GM18498 (cell line): Measurements from ENCODE around the gene PYM1.
"Not testable (repeated sequence)": the region's sequence is repeated elsewhere in the genome, so short reads cannot be mapped to it uniquely, and the experiment has no call there.

ENCODE experiments used
- ATAC-seq: cut with Tn5 transposase; IDR thresholded peaks from one replicate; pipeline ENCODE4 v1.9.1; 2021; ENCODE audit warnings: mild to moderate bottlenecking, moderate library complexity; ENCODE audit not compliant: unreplicated experiment

PYM1 gene

DNA sequence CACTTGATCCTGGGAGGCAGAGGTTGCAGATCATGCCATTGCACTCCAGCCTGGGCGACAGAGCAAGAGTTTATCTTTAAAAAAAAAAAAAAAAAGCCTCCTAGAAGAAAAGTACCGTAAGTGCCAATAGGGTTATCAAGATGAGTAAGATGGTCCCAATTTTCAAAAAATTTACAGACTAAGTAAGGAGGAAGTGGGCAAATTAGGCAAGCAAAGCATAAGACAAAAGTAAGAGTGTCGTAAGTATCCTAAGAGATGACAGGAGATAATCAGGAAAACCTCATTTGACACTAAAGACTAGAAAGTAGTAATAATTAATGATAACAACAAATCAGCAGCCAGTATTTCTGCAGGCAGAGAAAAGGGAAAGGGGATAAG, 12.2 kb downstream of the PYM1 start:
- no peak for ATAC-seq

- no peak for ATAC-seq
These were observed 14.8 kb downstream of the PYM1 start for GRCh38 chr12:55912908-55913307.

- no peak for ATAC-seq
These were observed 18.2 kb downstream of the PYM1 start for GRCh38 chr12:55909513-55909884.

- no peak for ATAC-seq
These were observed 18.8 kb downstream of the PYM1 start for GRCh38 chr12:55908726-55909512.

DNA sequence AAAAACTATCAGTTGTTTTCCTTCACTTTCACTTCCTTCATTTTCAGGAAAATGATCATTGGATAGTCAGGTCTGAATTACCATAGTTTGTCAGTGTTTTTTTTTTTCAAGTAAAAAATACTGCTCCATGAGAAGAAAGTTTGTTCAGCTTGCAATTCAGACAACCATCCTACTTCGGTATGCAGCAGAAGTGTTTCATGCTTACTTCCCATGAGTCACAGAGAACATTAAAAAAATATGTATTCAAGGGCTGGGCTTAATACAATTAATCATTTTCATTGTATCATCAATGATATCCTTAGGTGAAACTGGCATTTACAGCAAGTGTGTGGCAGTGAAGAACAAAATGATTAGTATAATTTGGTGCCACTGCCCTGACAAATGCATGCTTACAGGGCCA, 21.6 kb downstream of the PYM1 start:
- no peak for ATAC-seq

- ATAC-seq = no peak
These were observed 25.7 kb downstream of the PYM1 start for GRCh38 chr12:55901881-55902490.

GRCh38 chr12:55899082-55899481, 28.6 kb downstream of the PYM1 start:
- no peak for ATAC-seq

DNA sequence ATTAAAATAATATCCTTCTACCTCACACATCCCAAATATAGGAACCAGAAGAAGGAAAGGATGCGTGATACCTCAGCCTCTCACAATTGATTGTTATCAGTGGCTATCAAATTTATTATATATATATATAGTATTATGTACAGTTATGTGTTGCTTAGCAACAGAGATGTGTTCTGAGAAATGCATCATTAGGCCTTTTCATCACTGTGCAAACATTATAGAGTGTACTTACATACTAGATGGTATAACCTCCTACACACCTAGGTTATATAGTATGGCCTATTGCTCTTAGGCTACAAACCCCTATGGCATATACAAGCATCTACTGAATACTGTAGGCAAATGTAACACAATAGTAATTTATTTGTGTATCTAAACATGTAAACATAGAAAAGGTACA, 34.0 kb downstream of the PYM1 start:
- no peak for ATAC-seq

- ATAC-seq = no peak
These were observed 36.4 kb downstream of the PYM1 start for GRCh38 chr12:55891310-55891709.

DNA sequence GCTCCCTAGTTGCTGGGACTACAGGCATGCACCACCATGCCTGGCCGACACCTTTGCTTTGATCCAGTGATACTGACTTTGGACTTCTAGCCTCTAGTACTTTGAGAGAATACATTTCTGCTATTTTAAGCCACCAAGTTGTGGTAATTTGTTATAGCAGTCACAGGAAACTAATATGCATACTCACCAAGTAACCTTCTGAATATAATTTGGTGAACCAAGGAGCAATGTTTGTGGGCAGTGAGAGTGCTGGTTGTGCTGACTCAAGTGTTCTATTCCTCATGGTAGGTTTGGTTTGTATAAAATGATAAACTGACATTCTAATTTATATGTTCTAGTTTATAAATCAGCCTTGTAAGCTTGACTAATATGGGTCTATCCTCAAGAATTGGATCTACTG, 42.6 kb downstream of the PYM1 start:
- ATAC-seq = no peak

GRCh38 chr12:55877824-55878223, 49.9 kb downstream of the PYM1 start:
- no peak for ATAC-seq

- no peak for ATAC-seq
These were observed 51.8 kb downstream of the PYM1 start for GRCh38 chr12:55875704-55876467.

DNA sequence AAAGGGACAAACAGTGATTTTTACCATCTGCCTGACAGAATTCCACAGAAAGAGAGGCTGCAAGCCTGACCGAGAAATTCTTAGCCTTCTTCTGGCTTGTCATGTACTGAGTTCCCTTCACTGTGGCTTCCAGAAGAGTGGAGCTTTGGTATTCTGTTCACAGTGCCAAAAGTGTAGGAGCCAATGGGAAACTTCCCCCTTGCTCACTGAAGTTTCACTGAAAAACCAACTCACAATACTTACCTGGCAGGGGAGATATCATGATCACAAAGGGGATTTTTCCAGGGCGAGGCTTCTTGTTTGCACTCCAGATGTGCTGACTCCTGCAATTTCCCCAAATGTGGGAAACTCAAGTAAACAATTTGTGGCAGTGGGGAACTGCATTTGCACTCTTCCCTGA, 53.3 kb downstream of the PYM1 start:
- no peak for ATAC-seq

- ATAC-seq = not testable (repeated sequence)
These were observed 61.2 kb downstream of the PYM1 start for GRCh38 chr12:55866454-55867004.

DNA sequence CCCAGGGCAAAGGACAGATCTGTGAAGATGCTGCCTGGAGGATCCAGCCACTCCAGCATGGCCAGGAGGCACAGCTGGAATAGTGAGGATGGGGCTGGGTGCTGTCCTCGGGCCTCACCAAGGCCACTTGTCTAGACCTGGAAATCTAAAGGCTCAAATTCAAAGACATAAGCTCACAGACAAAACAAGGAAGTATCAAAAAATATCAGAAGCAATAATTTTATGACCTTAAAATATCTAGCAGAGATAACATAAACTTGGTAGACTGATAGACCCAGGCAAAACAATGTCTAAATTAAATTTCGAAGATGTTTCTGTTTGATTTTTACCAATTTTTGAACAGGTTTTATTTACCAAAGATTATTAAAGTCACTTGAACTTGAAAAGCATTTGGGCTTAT, 62.4 kb downstream of the PYM1 start:
- ATAC-seq = no peak

- ATAC-seq = not testable (repeated sequence)
These were observed 64.8 kb downstream of the PYM1 start for GRCh38 chr12:55862931-55863330.

- ATAC-seq = no peak
These were observed 65.4 kb downstream of the PYM1 start for GRCh38 chr12:55862286-55862685.

GRCh38 chr12:55861871-55862270, 65.8 kb downstream of the PYM1 start:
- no peak for ATAC-seq

- ATAC-seq = no peak
These were observed 66.3 kb downstream of the PYM1 start for GRCh38 chr12:55861396-55861795.

DNA sequence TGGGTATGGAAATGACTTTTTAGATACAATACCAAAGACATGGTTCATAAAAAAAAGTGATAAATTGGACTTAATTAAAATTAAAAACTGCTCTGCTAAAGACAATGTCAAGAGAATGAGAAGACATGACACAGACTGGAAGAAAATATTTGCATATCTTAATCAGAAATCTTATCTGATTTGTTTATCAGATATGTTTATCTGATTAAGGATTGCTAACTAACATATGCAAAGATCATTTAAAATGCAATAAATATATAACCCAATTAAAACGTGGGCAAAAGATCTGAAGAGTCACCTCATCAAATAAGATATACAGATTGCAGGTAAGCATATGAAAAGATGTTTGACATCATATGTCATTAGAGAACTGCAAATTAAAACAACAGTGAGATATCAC, 75.0 kb downstream of the PYM1 start:
- ATAC-seq = no peak
